Measurements from ENCODE around the gene IPO8.

The IPO8 gene

DNA sequence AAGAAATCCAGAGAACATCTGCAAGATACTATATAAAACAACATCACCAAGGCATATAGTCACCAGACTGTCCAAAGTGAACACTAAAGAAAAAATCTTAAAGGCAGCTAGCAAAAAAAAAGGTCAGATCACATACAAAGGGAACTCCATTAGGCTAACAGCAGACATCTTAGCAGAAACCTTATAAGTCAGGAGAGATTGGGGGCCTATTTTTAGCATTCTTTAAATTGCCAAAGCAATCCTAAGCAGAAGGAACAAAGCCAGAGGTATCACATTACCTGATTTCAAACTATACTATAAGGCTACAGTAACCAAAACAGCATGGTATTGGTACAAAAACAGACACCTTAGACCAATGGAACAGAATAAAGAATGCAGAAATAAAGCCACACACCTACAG, 92.5 kb downstream of the IPO8 start:
- no peak for DNase-seq
- H3K27ac ChIP-seq (ENCODE audit: low read length): no peak overlapping the region
- H3K9me3 ChIP-seq (replicated peaks; ENCODE audit: insufficient read depth, low read length): no peaks in the 10 kb centered on the region
- H3K36me3 ChIP-seq (replicated peaks; ENCODE audit: insufficient read depth, low read length): no peaks in the 10 kb centered on the region
- no peaks in the 10 kb centered on the region for H3K27me3 ChIP-seq (replicated peaks; ENCODE audit: insufficient read depth, low read length)
- no peak overlapping the region for H3K9ac ChIP-seq (ENCODE audit: low read length)
- no peaks in the 10 kb centered on the region for H3K79me2 ChIP-seq (ENCODE audit: low read length)
- H3K4me3 ChIP-seq (ENCODE audit: low read length): no peak overlapping the region
- no peak overlapping the region for H3K4me2 ChIP-seq (ENCODE audit: low read depth, low read length)
- no peaks in the 10 kb centered on the region for H4K20me1 ChIP-seq (ENCODE audit: insufficient read depth, low read length)
- H3K9me2 ChIP-seq (replicated peaks; ENCODE audit: insufficient read depth, low read length): no peaks in the 10 kb centered on the region
- TF ChIP-seq EZH2 (optimal IDR thresholded peaks at IDR 0.05; ENCODE audit: low read depth, low read length): no peak
- TF ChIP-seq EZH2phosphoT487 (IDR thresholded peaks at IDR 0.05; ENCODE audit: low read length): no peak
- TF ChIP-seq, protein P1, sequence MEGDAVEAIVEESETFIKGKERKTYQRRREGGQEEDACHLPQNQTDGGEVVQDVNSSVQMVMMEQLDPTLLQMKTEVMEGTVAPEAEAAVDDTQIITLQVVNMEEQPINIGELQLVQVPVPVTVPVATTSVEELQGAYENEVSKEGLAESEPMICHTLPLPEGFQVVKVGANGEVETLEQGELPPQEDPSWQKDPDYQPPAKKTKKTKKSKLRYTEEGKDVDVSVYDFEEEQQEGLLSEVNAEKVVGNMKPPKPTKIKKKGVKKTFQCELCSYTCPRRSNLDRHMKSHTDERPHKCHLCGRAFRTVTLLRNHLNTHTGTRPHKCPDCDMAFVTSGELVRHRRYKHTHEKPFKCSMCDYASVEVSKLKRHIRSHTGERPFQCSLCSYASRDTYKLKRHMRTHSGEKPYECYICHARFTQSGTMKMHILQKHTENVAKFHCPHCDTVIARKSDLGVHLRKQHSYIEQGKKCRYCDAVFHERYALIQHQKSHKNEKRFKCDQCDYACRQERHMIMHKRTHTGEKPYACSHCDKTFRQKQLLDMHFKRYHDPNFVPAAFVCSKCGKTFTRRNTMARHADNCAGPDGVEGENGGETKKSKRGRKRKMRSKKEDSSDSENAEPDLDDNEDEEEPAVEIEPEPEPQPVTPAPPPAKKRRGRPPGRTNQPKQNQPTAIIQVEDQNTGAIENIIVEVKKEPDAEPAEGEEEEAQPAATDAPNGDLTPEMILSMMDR (IDR thresholded peaks at IDR 0.05; ENCODE audit: low read length): no peak
- H3F3A ChIP-seq (ENCODE audit: insufficient read depth, low read length): no peaks in the 10 kb centered on the region
- H2AFZ ChIP-seq (ENCODE audit: low read length): no peak overlapping the region
- H3K4me1 ChIP-seq (ENCODE audit: low read length): no peaks in the 10 kb centered on the region

DNA sequence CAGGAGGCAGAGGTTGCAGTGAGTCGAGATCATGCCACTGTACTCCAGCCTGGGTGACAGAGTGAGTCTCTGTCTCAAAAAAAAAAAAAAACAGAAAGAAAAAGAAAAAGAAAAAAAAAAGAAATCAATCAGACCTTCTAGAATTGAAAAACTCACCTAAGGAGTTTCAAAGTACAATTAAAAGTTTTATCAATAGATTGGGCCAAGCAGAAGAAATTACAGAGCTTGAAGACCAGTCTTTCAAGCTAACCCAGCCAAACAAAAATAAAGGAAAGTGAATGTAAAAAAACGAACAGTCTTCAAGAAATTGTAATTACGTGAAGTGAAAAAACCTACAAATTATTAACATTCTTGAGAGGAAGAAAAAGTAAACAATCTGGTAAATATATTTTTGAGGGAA, 93.0 kb downstream of the IPO8 start:
- Histone ChIP-seq H4K20me1 (ENCODE audit: insufficient read depth, low read length) (no peaks in the 10 kb centered on the region), H3F3A (ENCODE audit: insufficient read depth, low read length) (no peaks in the 10 kb centered on the region), H3K9me3 (replicated peaks; ENCODE audit: insufficient read depth, low read length) (no peaks in the 10 kb centered on the region), H3K9me2 (replicated peaks; ENCODE audit: insufficient read depth, low read length) (no peaks in the 10 kb centered on the region), H3K36me3 (replicated peaks; ENCODE audit: insufficient read depth, low read length) (no peaks in the 10 kb centered on the region), H3K4me2 (ENCODE audit: low read depth, low read length) (no peak overlapping the region), H3K9ac (ENCODE audit: low read length) (no peak overlapping the region), H3K4me1 (ENCODE audit: low read length) (no peaks in the 10 kb centered on the region), H3K27ac (ENCODE audit: low read length) (no peak overlapping the region), H3K79me2 (ENCODE audit: low read length) (no peaks in the 10 kb centered on the region), H3K27me3 (replicated peaks; ENCODE audit: insufficient read depth, low read length) (no peaks in the 10 kb centered on the region), H3K4me3 (ENCODE audit: low read length) (no peak overlapping the region), H2AFZ (ENCODE audit: low read length) (no peak overlapping the region)
- DNase-seq: no peak
- TF ChIP-seq, protein P1 (IDR thresholded peaks at IDR 0.05; ENCODE audit: low read length): no peak
- TF ChIP-seq EZH2phosphoT487 (IDR thresholded peaks at IDR 0.05; ENCODE audit: low read length) (no peak), EZH2 (optimal IDR thresholded peaks at IDR 0.05; ENCODE audit: low read depth, low read length) (no peak)

DNA sequence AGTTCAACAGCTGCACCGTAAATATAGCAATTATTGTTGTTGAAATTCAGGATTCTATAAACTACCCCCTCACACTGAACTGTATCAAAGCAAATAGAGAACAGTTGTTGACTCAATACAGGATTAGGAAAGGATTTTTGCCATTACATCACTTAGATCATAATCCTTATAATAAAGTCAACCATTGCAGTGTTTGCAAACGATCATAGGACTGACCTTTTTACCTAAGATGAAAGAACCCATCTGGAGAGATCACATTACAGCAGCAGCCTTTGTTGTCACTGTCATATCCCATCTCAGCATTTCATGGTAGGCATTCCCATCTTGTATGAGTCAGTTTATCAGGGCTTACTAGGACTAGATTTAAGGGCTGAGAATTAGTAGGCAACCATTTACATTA, 96.1 kb downstream of the IPO8 start:
- Histone ChIP-seq H3K9me3 (replicated peaks; ENCODE audit: insufficient read depth, low read length) (no peaks in the 10 kb centered on the region), H3K4me1 (ENCODE audit: low read length) (no peaks in the 10 kb centered on the region), H3K27ac (ENCODE audit: low read length) (no peak overlapping the region), H3F3A (ENCODE audit: insufficient read depth, low read length) (no peaks in the 10 kb centered on the region), H3K4me3 (ENCODE audit: low read length) (no peak overlapping the region), H3K79me2 (ENCODE audit: low read length) (no peaks in the 10 kb centered on the region), H2AFZ (ENCODE audit: low read length) (no peak overlapping the region), H3K36me3 (replicated peaks; ENCODE audit: insufficient read depth, low read length) (no peaks in the 10 kb centered on the region), H3K27me3 (replicated peaks; ENCODE audit: insufficient read depth, low read length) (no peaks in the 10 kb centered on the region), H4K20me1 (ENCODE audit: insufficient read depth, low read length) (no peaks in the 10 kb centered on the region), H3K4me2 (ENCODE audit: low read depth, low read length) (no peak overlapping the region), H3K9me2 (replicated peaks; ENCODE audit: insufficient read depth, low read length) (no peaks in the 10 kb centered on the region), H3K9ac (ENCODE audit: low read length) (no peak overlapping the region)
- TF ChIP-seq, protein P1 (IDR thresholded peaks at IDR 0.05; ENCODE audit: low read length): no peak
- TF ChIP-seq EZH2 (optimal IDR thresholded peaks at IDR 0.05; ENCODE audit: low read depth, low read length) (no peak), EZH2phosphoT487 (IDR thresholded peaks at IDR 0.05; ENCODE audit: low read length) (no peak)
- DNase-seq: no peak
